Panc1 (cell line): Measurements from ENCODE around the gene HS6ST3.

Source experiments
- CTCF ChIP-seq: fragments of 450-650 bp; IDR thresholded peaks from 2 replicates; pipeline ENCODE4 v1.5.1; 2017; ENCODE audit warnings: mild to moderate bottlenecking
- POLR2AphosphoS5 ChIP-seq: IDR thresholded peaks from 2 replicates; pipeline ENCODE4 v1.6.1; 2012; ENCODE audit warnings: mild to moderate bottlenecking, low read depth, low read length, moderate library complexity

DNA sequence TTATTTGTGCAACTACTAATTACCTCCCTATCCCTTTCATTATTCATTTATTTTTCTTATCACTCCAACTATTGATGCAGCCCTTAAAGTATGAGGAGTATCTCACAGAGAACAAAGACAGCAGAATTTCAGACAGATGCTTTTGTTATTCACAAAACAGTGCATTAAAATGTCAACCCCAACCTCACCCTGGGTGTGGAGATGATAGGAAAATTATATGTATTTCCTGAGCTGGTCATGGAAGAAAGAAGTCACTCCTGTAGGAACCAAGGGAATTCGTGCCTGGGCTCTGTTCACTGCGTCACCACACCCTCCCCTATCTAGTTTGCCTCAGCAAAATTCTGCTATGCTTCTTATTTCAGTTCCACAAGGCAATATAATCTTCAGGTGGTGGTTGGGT is 588.9 kb downstream of the HS6ST3 start:
- TF ChIP-seq CTCF, result no peak
- TF ChIP-seq POLR2AphosphoS5, result no peak
